ENCODE results near the gene PRPF39.

GRCh38 chr14:45094275-45094674, 10.4 kb downstream of the PRPF39 start:
- TF ChIP-seq CTCF (IDR thresholded peaks at IDR 0.05) (no peak), USF2 (IDR thresholded peaks at IDR 0.05; ENCODE audit: borderline replicate concordance, low read depth, low read length) (no peak), RCOR1 (IDR thresholded peaks at IDR 0.05; ENCODE audit: low read length) (no peak), RAD21 (IDR thresholded peaks at IDR 0.05; ENCODE audit: low read length) (no peak), MXI1 (IDR thresholded peaks at IDR 0.05; ENCODE audit: low read depth, low read length) (no peak), TAF1 (IDR thresholded peaks at IDR 0.05; ENCODE audit: borderline replicate concordance, low read depth, low read length) (no peak), SMC3 (IDR thresholded peaks at IDR 0.05; ENCODE audit: low read depth, low read length) (no peak), EP300 (IDR thresholded peaks at IDR 0.05; ENCODE audit: borderline replicate concordance in 1 of 2, low read depth in 1 of 2, low read length in 1 of 2) (no peak), TEAD4 (IDR thresholded peaks at IDR 0.05; ENCODE audit: borderline replicate concordance, insufficient read depth) (no peak), EZH2phosphoT487 (IDR thresholded peaks at IDR 0.05; ENCODE audit: borderline replicate concordance, low read depth) (no peak), CHD2 (IDR thresholded peaks at IDR 0.05; ENCODE audit: low read length, partially characterized antibody) (no peak), GABPA (IDR thresholded peaks at IDR 0.05; ENCODE audit: low read depth) (no peak)
